Thyroid gland (tissue), 4 donors: Measurements from ENCODE around the gene RBMS1. TPM values are rescaled to one million over a fixed set of nuclear protein-coding genes. Genes with fewer than 3 reads are reported as not detected.
"Not testable (repeated sequence)": the region's sequence is repeated elsewhere in the genome, so short reads cannot be mapped to it uniquely, and the experiment has no call there.

Source experiments
- DNase-seq, 2 donors: peaks; one replicate each; pipeline ENCODE4 v3.0.0-alpha.2; 2019
- H3K27ac ChIP-seq, 3 donors: fragments of 200-600 bp; sonication (generic); 1 replicate in 2 of 3; 2 replicates in 1 of 3; pipeline ENCODE4 v1.5.1; 2016 to 2019; ENCODE audit warnings: mild to moderate bottlenecking in 1 of 3, moderate library complexity in 1 of 3
- H3K27me3 ChIP-seq: fragments of 200-600 bp; sonication (generic); one replicate; pipeline ENCODE4 v1.5.1; 2019
- H3K36me3 ChIP-seq, 2 donors: fragments of 200-600 bp; sonication (generic); one replicate each; pipeline ENCODE4 v1.5.1; 2016 to 2019
- H3K4me1 ChIP-seq, 2 donors: fragments of 200-600 bp; sonication (generic); one replicate each; pipeline ENCODE4 v1.5.1; 2017 to 2019
- H3K4me3 ChIP-seq, 3 donors: fragments of 200-600 bp; sonication (generic); replicated peaks in 1 of 3; 1 replicate in 2 of 3; 2 replicates in 1 of 3; pipeline ENCODE4 v1.5.1; 2016; ENCODE audit warnings: mild to moderate bottlenecking in 1 of 3
- H3K9me3 ChIP-seq: fragments of 200-600 bp; sonication (generic); one replicate; pipeline ENCODE4 v1.5.1; 2017
- CTCF ChIP-seq, 6 experiments: fragments of 200-600 bp in 3 of 6; fragments of 450-650 bp in 3 of 6; sonication (generic) in 3 of 6; IDR thresholded peaks; one replicate each; pipeline ENCODE4 v1.5.1; 2016 to 2019; ENCODE audit warnings: antibody characterized with exemption in 6 of 6, mild to moderate bottlenecking in 2 of 6, inconsistent platforms in 1 of 6, moderate library complexity in 1 of 6
- POLR2A ChIP-seq, 2 donors: fragments of 450-650 bp; IDR thresholded peaks; one replicate each; pipeline ENCODE4 v1.6.1; 2017; ENCODE audit warnings: antibody characterized with exemption in 2 of 2, mild to moderate bottlenecking in 2 of 2, moderate library complexity in 1 of 2
- WGBS, 2 donors: methylation state at CpG; one replicate each; pipeline ENCODE4 v1.1.5; 2017; 5-methylcytosine and 5-hydroxymethylcytosine counted together
- intact Hi-C: fragments of 100-400 bp; cut with DNase I; formaldehyde crosslinking; loops from one replicate; pipeline ENCODE4 v1.15.1; 2023
- total RNA-seq, 4 donors: library from RNA; depleted of rRNA; stranded (reverse); fragments of >200 nt; gene quantifications; one replicate each; pipeline ENCODE4 v1.2.3, GENCODE V29; 2016

Gene RBMS1
- total RNA-seq, 4 donors from 2014 or later: 50.9 to 80.1 (median 69.0) TPM

GRCh38 chr2:160453111-160453820 lies 40.3 kb downstream of the RBMS1 start:
- DNase-seq: no peak
- peaks cover 12 to 14% of the 10 kb centered on the region in 2 donors for H3K4me1 ChIP-seq
- no peak overlapping the region for H3K27ac ChIP-seq

GRCh38 chr2:160450486-160450885 lies 43.1 kb downstream of the RBMS1 start:
- Histone ChIP-seq H3K36me3 (no peaks in the 10 kb centered on the region), H3K27ac (no peak overlapping the region), H3K27me3 (no peaks in the 10 kb centered on the region), H3K9me3 (no peaks in the 10 kb centered on the region), H3K4me3 (no peak overlapping the region), H3K4me1 (peaks cover 4 to 9% of the 10 kb centered on the region in 2 donors)
- intact Hi-C loops: no loop called here
- no peak for DNase-seq
- TF ChIP-seq POLR2A (IDR thresholded peaks at IDR 0.05) (no peak), CTCF (IDR thresholded peaks at IDR 0.05) (no peak)

More at GRCh38 chr2:160453111-160453820, 40.3 kb downstream of the RBMS1 start:
- Histone ChIP-seq H3K9me3 (no peaks in the 10 kb centered on the region), H3K36me3 (no peaks in the 10 kb centered on the region), H3K27me3 (no peaks in the 10 kb centered on the region), H3K4me3 (no peak overlapping the region)
- intact Hi-C loops: no loop called here
- 67 to 73% methylated on average over 3 of the region's 3 CpGs for WGBS, 2 donors
- TF ChIP-seq CTCF (IDR thresholded peaks at IDR 0.05) (no peak), POLR2A (IDR thresholded peaks at IDR 0.05) (no peak)

GRCh38 chr2:160448821-160449220 lies 44.8 kb downstream of the RBMS1 start:
- DNase-seq, H3K4me3 ChIP-seq, H3K27ac ChIP-seq, intact Hi-C loops, H3K4me1 ChIP-seq, H3K36me3 ChIP-seq, H3K27me3 ChIP-seq, H3K9me3 ChIP-seq: not testable (repeated sequence)
- 100% methylated on average over 4 to 5 of the region's 29 CpGs for WGBS, 2 donors

DNA sequence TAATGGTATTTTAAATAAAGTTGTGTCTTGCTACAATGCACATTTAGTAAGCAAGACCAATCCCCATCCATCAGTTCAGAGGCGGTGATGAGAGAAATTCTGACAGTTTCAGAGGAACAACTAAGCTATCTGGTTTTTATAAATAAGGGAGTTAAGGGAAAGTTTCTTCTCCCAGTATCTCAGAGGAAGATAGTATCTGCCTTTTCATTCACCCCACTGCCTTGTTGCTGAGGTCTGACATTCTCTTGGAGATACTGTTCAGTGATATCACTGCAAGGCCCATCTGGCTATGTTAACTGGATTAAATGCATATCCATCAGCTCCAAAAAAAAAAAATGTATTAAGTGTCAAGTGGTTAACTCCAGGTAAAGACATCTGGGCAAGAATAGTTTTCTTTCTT lies 47.9 kb downstream of the RBMS1 start:
- H3K36me3 ChIP-seq: no peaks in the 10 kb centered on the region
- no peaks in the 10 kb centered on the region for H3K9me3 ChIP-seq
- no peak overlapping the region for H3K4me3 ChIP-seq
- DNase-seq: no peak
- H3K4me1 ChIP-seq: no peaks in the 10 kb centered on the region
- intact Hi-C loops: no loop called here
- no peak overlapping the region for H3K27ac ChIP-seq
- WGBS, 2 donors: 97 to 100% methylated on average over 1 of the region's 1 CpG
- TF ChIP-seq CTCF (IDR thresholded peaks at IDR 0.05): no peak
- no peak for TF ChIP-seq POLR2A (IDR thresholded peaks at IDR 0.05)
- H3K27me3 ChIP-seq: no peaks in the 10 kb centered on the region

DNA sequence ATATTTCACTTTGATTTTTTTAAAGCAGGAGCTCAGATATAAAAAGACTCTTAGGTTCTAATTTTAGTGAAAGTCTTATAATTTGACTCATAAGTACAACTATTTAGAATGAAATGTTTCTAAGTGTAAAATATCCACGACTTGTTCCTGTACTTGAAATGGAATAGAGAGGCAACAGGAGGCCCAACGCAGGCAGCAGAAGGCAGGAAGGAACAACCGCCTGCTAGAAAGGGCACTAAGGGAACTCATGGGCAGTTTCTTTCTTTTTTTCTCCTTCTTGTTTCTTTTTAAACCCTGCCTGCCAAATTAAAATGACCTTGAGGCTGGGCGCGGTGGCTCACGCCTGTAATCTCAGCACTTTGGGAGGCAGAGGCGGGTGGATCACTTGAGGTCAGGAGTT lies 51.0 kb downstream of the RBMS1 start:
- DNase-seq: no peak
- H3K27ac ChIP-seq: no peak overlapping the region
- H3K9me3 ChIP-seq: no peaks in the 10 kb centered on the region
- WGBS, 2 donors: 93 to 94% methylated on average over 7 of the region's 7 CpGs
- no peaks in the 10 kb centered on the region for H3K27me3 ChIP-seq
- H3K4me3 ChIP-seq: no peak overlapping the region
- TF ChIP-seq CTCF (IDR thresholded peaks at IDR 0.05) (no peak), POLR2A (IDR thresholded peaks at IDR 0.05) (no peak)
- intact Hi-C loops: no loop called here
- no peaks in the 10 kb centered on the region for H3K36me3 ChIP-seq
- no peaks in the 10 kb centered on the region for H3K4me1 ChIP-seq
